Natural killer cell (primary cell): ENCODE measurements around the gene PROM1. TPM values are rescaled to one million over a fixed set of nuclear protein-coding genes. Genes with fewer than 3 reads are reported as not detected.

Experiments
- ATAC-seq, 3 donors: fragments of 150-1000 bp in 2 of 3; fragments of 200-7000 bp in 1 of 3; cut with Tn5 transposase; 1 replicate in 1 of 3; 2 replicates in 2 of 3; pipeline ENCODE4 v1.10.0; 2021; ENCODE audit warnings: mild to moderate bottlenecking in 2 of 3, moderate library complexity in 2 of 3
- DNase-seq, 2 donors: peaks; one replicate each; pipeline versions ENCODE4 v3.0.0 to v3.0.0-alpha.2; 2013 to 2021; ENCODE audit warnings: mixed read lengths in 1 of 2
- H3K27ac ChIP-seq: one replicate; pipeline ENCODE4 v1.5.1; 2013; ENCODE audit warnings: mild to moderate bottlenecking, low read length
- H3K27me3 ChIP-seq: one replicate; pipeline ENCODE4 v1.6.1; 2013; ENCODE audit warnings: low read length; ENCODE audit not compliant: control insufficient read depth, insufficient read depth
- H3K36me3 ChIP-seq: one replicate; pipeline ENCODE4 v1.6.1; 2013; ENCODE audit warnings: low read length; ENCODE audit not compliant: control insufficient read depth, insufficient read depth
- H3K4me1 ChIP-seq: one replicate; pipeline ENCODE4 v1.6.1; 2013; ENCODE audit warnings: low read length; ENCODE audit not compliant: control insufficient read depth, insufficient read depth
- H3K4me3 ChIP-seq: one replicate; pipeline ENCODE4 v1.5.1; 2013; ENCODE audit warnings: low read length
- H3K9me3 ChIP-seq: one replicate; pipeline ENCODE4 v1.6.1; 2013; ENCODE audit warnings: low read length; ENCODE audit not compliant: control insufficient read depth, insufficient read depth
- H3K27ac Mint-ChIP-seq, 2 donors: one replicate each; pipeline ENCODE4 v1.8.0; 2022; ENCODE audit warnings: mild to moderate bottlenecking in 2 of 2, mixed read lengths in 2 of 2, moderate library complexity in 1 of 2
- H3K27me3 Mint-ChIP-seq, 2 donors: one replicate each; pipeline ENCODE4 v1.8.0; 2022; ENCODE audit warnings: low read depth in 2 of 2, mixed read lengths in 2 of 2
- H3K36me3 Mint-ChIP-seq: one replicate; pipeline ENCODE4 v1.8.0; 2022; ENCODE audit warnings: mixed read lengths
- H3K4me1 Mint-ChIP-seq, 2 donors: one replicate each; pipeline ENCODE4 v1.8.0; 2022; ENCODE audit warnings: mixed read lengths in 2 of 2
- H3K4me3 Mint-ChIP-seq: one replicate; pipeline ENCODE4 v1.8.0; 2022; ENCODE audit warnings: mild to moderate bottlenecking, moderate library complexity, mixed read lengths
- H3K9me3 Mint-ChIP-seq, 2 donors: one replicate each; pipeline ENCODE4 v1.8.0; 2022; ENCODE audit warnings: mixed read lengths in 2 of 2
- CTCF ChIP-seq: fragments of 200-600 bp; IDR thresholded peaks from one replicate; pipeline ENCODE4 v1.8.0; 2022; ENCODE audit warnings: antibody characterized with exemption
- WGBS: methylation state at CpG from one replicate; pipeline ENCODE4 v1.1.7; 2013; ENCODE audit warnings: missing lambda C conversion rate; ENCODE audit not compliant: insufficient coverage; 5-methylcytosine and 5-hydroxymethylcytosine counted together
- intact Hi-C: fragments of 100-400 bp; cut with micrococcal nuclease; formaldehyde crosslinking; loops from one replicate; pipeline ENCODE4 v1.14.2; 2022
- total RNA-seq, 4 donors: library from RNA; stranded (reverse); fragments of 120-200 nt in 1 of 4; gene quantifications; one replicate each; pipeline versions ENCODE4 v1.2.3 to v1.2.4, GENCODE V29; 2013 to 2022

PROM1 gene
- total RNA-seq, 3 donors from 2014 or later (not counting 1 experiment from before 2014, with no cell fraction given) = not detected

DNA sequence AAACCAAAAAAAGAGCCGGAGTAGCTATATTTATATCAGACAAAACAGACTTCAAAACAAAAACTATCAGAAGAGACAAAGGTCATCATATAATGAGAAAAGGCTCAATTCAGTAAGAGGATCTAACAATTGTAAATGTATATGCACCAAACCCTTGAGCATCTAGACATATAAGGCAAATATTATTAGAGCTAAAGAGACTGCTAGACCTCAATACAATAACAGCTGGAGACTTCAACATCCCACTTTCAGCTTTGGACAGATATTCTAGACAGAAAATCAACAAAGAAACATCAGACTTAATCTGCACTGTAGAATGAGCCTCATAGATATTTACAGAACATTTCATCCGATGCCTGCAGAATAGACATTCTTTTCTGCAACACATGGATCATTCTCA lies 4.8 kb upstream of the PROM1 start:
- intact Hi-C loops = no loop called here
- DNase-seq = no peak
- H3K4me1 Mint-ChIP-seq = peaks cover 6% of the 10 kb centered on the region in 2 donors
- Histone ChIP-seq H3K4me3 (no peak overlapping the region), H3K4me1 (peaks cover 5% of the 10 kb centered on the region), H3K9me3 (no peaks in the 10 kb centered on the region), H3K27ac (no peak overlapping the region), H3K36me3 (no peaks in the 10 kb centered on the region), H3K27me3 (peaks cover 14% of the 10 kb centered on the region)
- ATAC-seq = no peak
- no peak overlapping the region for H3K4me3 Mint-ChIP-seq
- H3K27ac Mint-ChIP-seq = no peak overlapping the region
- H3K9me3 Mint-ChIP-seq = no peaks in the 10 kb centered on the region
- no peak for TF ChIP-seq CTCF
- peaks cover 50 to 66% of the 10 kb centered on the region in 2 donors for H3K27me3 Mint-ChIP-seq
- 88% methylated on average over 1 of the region's 2 CpGs for WGBS
- peaks cover 7% of the 10 kb centered on the region for H3K36me3 Mint-ChIP-seq

GRCh38 chr4:16085822-16086221 lies 2.0 kb upstream of the PROM1 start:
- WGBS = 96% methylated on average over 2 of the region's 2 CpGs
- DNase-seq (no peak), ATAC-seq (no peak)
- Mint-ChIP-seq H3K27me3 (peaks cover 56 to 64% of the 10 kb centered on the region in 2 donors), H3K4me3 (no peak overlapping the region), H3K9me3 (no peaks in the 10 kb centered on the region), H3K27ac (no peak overlapping the region), H3K36me3 (peaks cover 7% of the 10 kb centered on the region), H3K4me1 (peaks cover 19 to 22% of the 10 kb centered on the region in 2 donors)
- Histone ChIP-seq H3K4me1 (peaks cover 23% of the 10 kb centered on the region), H3K27ac (no peak overlapping the region), H3K27me3 (peaks cover 30% of the 10 kb centered on the region), H3K9me3 (no peaks in the 10 kb centered on the region), H3K4me3 (no peak overlapping the region), H3K36me3 (no peaks in the 10 kb centered on the region)
- TF ChIP-seq CTCF = no peak
- intact Hi-C loops = no loop called here

DNA sequence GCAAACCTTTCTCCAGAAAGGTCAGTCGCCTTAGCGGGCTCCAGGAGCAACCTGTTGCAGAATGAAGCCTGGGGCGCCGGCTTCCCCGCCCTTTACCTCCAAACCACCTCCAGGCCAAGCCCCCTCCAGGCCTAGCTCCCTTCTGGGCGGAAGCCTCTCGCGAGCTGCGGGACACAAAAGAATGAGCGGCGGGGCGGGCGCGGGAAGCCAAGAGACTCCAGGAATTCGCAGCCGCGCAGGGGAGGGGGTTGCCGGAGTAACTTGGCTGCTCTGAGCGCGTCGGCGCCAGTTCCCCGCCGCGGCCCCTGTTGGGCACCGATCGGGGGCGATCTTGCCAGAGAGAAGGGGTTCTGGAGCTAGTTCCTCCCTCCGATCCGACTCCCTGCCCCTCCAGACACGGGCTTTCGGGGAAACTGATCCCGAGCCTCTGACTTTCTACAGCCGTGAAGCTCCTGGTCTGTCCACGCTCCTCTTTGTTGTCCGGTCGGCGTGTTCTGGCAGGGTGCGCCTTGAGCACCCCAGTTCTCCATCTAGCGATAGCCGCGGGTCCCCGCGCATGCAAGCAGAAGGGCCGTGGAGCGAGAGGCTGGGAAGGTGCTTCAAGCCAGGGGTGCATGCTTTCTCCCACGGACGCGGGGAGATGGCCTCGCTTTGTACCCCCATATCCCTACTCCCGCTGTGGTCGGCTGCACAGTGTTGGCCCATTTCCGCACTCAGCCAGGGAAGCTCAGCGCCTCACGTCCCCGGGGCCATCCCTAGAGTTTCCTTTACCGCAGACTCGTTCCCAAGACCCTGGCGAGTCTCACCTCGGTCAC lies 1.2 kb downstream of the PROM1 start:
- Histone ChIP-seq H3K27me3 (peaks cover 34% of the 10 kb centered on the region), H3K4me3 (peak overlapping the region; percentile 9), H3K27ac (no peak overlapping the region), H3K36me3 (no peaks in the 10 kb centered on the region), H3K9me3 (no peaks in the 10 kb centered on the region), H3K4me1 (peaks cover 23% of the 10 kb centered on the region)
- no peak for TF ChIP-seq CTCF
- WGBS = under 1% methylated on average over 60 of the region's 60 CpGs
- DNase-seq (peak in 1 of 2 donors; percentile 7), ATAC-seq (peak in 1 of 3 donors; percentile 40)
- H3K27me3 Mint-ChIP-seq = peaks cover 53 to 75% of the 10 kb centered on the region in 2 donors
- intact Hi-C loops = no loop called here
- peaks cover 19 to 22% of the 10 kb centered on the region in 2 donors for H3K4me1 Mint-ChIP-seq
- H3K27ac Mint-ChIP-seq = no peak overlapping the region
- peak overlapping the region; percentile 63 for H3K4me3 Mint-ChIP-seq
- H3K9me3 Mint-ChIP-seq = no peaks in the 10 kb centered on the region
- H3K36me3 Mint-ChIP-seq = peaks cover 7% of the 10 kb centered on the region
